Activated CD4-positive, alpha-beta T cell treated with anti-CD3 and anti-CD28 coated beads, Interleukin-2, amount 50 U/mL, for 1 hour (primary cell): ENCODE measurements around the gene PUS1.
"Not testable (repeated sequence)": the region's sequence is repeated elsewhere in the genome, so short reads cannot be mapped to it uniquely, and the experiment has no call there.

ENCODE experiments used
- DNase-seq: peaks from one replicate; pipeline ENCODE4 v3.0.0-alpha.2; 2020

Gene PUS1

DNA sequence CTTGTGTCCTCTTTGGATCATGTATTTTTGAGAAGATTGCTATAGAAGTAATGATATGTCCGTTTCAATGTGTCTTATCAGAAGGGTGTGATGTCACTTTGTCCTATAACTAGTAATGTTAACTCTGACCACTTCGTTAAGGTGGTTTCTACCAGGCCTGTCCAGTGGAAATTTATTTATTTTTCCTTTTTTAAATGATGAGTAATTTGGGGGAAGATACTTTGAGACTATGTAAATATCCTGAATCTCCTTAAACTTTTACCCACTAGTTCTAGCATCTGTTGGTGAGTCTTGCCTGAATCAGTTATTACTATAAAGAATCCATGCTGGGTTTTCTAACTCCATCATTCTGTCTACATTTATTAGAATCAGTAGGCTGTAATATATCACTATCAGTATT, 36.0 kb downstream of the PUS1 start:
- DNase-seq: no peak

DNA sequence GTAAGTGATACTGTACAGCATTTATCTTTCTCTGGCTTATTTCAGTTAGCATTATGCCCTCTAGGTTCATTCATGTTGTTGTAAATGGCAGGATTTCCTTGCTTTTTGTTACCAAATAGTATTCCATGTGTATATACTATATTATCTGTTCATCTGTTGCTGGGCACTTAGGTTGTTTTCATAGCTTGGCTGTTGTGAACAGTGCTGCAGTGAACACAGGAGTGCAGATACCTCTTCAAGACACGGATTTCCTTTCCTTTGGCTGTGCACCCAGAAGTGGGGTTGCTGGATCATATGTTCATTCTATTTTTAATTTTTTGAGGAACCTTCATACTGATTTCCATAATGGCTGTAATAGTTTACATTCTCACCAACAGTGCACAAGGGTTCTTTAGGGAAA, 42.1 kb downstream of the PUS1 start:
- DNase-seq: no peak

DNA sequence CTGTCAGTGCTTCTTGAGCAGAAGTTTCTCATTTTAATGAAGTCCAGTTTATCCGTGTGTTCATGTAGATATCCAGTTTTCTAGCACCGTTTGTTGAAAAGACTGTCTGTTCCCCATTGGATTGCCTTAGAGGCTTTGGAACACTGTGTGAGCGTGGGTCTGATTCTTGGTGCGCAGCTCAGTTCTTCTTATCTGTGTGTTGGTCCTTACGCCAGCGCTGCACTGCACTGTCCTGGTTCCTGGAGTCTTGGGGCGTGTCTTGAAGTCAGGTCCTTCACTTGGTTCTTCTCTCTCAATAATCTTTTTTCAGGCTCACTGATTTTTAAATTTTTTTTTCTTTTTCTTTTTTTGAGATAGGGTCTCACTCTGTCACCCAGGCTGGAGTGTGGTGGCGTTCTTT, 46.2 kb downstream of the PUS1 start:
- DNase-seq: no peak

DNA sequence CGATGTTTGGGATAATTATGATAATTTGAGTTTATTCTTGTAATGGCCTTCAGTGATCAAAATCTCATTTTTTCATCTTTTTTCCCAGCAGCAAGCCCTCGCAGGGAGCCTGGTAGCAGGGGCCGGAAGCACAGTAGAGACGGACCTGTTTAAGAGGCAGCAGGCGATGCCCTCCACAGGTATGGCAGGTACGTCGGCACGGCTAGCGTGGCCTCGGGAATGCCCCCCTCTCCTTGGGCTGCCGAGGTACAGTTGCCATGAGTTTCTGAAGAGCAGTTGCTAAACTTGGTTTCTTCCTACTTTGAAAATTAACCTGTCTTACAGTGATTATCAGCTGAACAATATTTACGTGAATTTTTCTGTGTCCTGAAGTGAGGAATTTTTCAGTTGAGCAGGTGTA, 50.5 kb downstream of the PUS1 start:
- no peak for DNase-seq

DNA sequence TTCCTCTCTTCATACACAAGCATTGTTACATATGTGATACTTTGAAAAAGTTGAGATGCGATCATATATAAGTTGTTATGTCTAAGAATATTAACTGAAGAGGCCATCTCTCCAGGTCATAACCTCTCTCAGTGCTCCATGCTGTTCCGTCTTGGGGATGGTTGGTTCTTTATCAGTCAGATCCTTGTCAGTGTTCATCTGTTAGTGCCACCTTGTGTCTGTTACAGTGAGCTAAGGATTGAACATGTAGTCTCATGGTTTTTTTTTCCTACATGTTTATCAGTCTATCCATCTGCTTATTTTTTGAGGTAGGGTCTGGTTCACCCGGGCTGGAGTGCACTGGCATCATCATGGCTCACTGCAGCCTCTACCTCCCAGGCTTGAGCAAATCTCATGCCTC, 51.2 kb downstream of the PUS1 start:
- no peak for DNase-seq

DNA sequence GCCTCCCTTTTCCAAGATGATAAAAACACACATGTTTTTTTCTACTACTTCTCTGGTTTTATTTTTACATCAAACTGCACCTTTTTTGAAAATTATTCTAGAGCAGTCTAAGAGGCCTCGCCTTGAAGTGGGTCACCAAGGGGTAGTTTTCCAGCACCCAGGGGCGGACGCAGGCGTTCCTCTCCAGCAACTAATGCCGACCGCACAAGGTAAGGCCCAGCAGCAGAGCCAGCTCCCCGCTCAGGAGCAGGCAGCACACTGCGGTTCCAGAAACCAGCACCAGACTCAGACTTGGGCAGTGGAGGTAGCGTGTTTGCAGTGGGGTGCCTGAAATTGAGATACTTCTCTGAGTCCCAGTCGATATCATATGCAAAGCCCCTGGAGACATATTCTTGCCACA, 52.3 kb downstream of the PUS1 start:
- DNase-seq: no peak

DNA sequence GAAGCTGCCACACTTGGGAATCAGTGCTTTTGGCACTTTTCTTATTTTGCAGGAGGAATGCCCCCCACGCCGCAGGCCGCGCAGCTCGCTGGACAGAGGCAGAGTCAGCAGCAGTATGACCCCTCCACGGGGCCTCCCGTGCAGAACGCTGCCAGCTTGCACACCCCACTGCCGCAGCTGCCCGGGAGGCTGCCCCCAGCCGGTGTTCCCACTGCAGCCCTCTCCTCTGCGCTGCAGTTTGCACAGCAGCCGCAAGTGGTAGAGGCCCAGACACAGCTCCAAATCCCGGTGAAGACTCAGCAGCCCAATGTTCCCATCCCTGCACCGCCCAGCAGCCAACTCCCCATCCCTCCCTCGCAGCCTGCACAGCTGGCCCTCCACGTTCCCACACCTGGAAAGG, 53.0 kb downstream of the PUS1 start:
- DNase-seq: no peak

DNA sequence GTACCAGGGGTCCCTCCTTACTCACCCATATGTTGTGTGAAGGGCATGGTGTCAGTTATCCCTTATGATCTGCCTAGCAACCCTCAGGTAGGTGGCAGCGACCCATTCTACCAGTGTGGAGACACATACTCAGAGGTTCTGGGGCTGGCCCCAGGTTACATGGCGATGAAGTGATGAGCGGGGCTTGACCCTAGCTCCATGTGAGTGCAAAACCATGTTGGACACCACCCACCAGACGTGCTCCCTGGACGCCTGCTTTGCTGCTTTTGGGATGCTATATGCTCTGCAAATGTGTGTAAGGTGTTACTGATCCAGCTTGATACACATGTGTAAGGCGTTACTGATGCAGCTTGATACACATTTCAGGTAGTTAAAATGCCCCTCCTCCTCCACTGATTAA, 54.0 kb downstream of the PUS1 start:
- no peak for DNase-seq

DNA sequence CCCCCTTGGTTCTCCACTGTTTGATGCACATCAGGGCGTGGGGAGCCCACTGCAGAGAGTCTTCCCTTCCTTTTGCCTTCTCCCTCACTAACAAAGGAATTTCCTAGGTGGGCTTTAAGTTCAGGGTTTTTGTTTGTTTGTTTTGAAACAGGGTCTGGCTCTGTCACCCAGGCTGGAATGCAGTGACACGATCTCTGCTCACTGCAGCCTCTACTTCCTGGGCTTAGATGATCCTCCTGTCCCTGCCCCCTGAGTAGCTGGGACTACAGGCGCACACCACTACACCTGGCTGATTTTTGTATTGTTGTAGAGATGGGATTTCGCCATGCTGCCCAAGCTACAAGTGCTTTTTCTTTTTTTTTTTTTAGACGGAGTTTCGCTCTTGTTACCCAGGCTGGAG, 54.5 kb downstream of the PUS1 start:
- no peak for DNase-seq

DNA sequence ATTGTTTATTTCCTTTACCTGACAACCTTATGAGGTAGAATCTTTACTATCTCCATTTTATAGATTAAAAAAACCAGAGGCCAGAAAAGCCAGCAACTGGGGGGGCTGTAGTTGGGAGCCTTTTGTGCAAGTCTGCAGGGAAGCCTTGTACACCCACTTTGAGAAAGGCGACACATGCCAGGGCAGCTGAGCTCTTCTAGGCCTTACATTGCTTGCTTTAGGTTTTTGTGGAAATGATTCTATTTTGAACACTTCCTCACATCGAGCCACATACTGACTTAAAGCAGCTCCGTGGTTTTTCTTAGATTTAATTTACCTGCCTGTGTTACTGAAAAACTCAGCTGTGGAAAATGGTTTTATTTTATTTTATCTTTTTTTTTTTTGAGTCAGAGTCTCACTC, 55.3 kb downstream of the PUS1 start:
- no peak for DNase-seq

DNA sequence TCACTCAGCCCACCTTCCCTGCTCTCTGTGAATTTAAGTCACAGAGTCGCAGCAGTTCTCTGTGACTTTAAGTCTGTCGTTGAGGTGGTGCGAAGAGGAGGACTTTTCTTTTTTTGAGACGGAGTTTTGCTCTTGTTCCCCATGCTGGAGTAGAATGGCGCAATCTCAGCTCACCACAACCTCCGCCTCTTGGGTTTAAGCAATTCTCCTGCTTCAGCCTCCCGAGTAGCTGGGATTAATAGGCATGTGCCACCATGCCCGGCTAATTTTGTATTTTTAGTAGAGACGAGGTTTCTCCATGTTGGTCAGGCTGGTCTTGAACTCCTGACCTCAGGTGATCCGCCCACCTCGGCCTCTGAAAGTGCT, 56.4 kb downstream of the PUS1 start:
- not testable (repeated sequence) for DNase-seq

DNA sequence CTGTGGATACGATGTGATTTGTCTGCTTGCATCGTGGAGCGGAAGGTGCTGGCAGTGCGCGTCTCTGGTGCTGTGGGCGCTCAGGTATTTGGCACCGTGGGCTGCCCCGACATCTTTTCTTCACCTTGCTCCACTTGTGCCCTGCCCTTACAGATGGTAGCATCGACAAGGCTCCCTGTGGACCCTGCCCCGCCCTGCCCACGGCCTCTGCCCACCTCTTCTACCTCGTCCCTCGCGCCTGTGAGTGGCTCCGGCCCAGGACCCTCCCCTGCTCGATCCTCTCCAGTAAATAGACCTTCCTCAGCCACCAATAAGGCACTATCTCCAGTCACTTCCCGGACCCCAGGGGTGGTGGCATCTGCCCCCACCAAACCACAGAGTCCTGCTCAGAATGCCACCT, 57.3 kb downstream of the PUS1 start:
- DNase-seq: no peak

DNA sequence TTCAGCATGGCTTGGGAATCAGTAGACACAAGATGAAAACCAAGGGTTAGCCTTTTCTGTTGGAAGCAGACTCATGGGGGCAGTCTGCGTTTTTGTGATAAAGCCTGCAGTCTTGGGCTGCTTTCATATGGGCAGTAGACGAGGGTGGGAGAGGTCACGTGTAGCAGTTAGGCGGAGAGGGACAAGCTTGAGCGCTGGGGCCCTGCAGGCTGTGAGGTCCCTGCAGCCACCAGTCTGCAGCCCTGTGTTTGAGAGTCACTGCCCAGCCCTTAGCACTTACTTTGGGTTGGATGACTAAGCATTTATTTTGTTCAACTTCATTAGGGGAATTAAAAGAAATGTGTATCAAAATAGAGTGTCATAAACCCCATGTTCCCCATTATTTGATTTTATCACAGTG, 57.8 kb downstream of the PUS1 start:
- DNase-seq: no peak

DNA sequence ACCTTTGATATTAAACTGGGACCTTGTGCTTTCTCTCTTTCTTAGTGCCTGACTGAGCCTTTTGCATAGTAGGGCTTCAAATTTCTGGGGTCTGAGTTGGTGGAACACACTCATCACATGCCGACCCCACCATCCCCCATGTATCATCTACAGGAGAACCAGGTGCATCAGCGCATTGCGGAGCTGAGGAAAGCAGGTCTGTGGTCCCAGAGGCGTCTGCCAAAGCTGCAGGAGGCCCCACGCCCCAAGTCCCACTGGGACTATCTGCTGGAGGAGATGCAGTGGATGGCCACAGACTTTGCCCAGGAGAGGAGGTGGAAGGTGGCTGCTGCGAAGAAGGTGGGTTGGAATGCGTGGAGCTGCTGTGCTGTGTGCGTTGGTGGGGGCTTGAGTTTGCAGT, 58.5 kb downstream of the PUS1 start:
- DNase-seq: no peak

DNA sequence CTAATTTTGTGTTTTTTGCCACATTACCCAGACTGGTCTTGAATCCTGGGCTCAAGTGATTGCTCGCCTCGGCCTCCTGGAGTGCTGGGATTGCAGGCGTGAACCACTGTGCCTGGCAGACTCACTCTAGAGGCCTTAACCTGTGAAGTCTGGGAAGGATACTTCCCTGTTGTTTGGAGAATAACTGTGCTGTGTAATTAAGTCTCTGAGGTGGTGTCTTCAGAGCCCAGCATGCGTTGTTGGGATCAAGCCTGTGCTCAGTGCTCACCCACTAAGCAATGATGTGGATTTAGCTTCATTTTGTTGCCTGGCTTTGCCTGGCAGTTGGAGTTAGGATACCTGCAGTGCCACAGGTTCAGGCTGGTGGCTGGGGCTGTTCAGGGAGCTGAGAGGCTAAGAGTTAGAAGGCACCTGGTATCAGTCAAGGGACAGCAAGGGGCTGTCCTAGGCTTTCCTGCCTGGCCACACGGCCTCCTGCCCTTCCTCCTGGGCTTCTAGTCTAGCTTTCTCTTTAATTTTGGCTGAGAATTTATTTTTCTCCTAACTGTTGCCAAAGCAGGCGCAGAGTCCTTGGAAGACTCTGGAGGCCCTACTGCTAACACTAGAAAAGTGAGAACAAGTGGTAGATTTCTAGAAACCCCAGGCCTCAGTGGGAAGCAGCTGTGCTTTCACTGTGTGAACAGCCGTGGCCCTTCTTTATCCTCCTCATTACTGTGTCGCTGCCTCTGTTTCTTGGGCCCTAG, 59.1 kb downstream of the PUS1 start:
- no peak for DNase-seq

DNA sequence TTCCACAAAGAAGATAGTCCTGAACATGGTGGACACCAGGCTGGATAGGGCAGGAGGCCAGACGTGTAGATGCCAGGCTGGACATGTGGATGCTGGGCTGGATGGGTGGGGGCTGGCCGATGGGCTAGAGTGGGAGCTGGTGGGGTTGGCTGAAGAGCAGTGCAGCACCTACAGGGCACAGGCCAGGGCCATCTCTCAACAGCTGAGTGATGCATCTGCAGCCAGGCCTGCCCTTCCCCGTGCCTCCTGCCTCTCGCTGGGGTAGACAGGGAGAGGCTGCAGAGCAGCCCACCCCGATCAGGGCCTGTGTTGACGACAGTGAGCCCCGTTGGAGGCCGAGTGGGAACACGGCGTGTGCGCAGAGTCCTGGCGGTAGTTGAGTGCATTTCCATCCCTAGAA, 59.9 kb downstream of the PUS1 start:
- no peak for DNase-seq

DNA sequence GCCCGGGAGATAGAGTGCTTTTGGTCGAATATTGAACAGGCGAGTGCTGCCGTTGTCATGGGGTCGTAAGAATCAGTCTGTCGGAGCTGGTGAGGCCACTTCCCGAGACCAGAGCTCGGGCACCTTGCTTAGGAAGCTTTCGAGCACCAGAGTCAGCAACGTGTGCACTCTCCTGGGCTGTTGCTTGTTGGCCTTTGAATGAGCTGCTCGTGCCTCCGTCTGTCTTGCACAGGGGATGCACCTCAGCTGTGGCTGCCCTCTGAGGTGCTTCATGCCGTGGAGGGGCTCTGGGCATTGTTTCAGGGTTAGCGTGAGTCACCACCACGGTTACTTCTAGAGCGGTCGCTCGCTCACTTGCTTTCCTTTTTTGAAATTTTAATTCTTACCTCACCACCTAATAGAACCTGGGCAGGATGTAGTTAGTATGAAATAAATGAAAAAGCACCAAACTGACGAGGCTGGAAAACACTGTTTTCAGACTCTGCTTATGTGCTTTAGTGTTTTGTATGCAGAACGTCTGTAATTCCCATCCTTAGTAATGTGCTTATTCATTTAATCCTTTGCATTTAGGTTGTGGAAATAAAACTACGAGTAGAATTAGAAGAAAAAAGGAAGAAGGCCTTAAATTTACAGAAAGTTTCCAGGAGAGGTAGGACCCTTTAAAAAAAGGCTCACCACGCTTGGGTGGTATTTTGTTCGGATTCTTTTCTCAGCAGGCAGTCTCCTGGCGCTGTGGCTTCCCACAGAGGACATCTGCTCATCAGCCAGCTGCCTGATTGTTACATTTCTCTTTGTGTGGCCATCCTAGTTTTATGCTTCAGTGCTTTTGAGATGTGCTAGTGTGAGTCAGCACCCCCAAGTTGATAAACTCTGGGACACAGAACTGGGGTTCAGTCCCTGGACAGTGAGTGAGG, 61.2 kb downstream of the PUS1 start:
- DNase-seq: no peak

DNA sequence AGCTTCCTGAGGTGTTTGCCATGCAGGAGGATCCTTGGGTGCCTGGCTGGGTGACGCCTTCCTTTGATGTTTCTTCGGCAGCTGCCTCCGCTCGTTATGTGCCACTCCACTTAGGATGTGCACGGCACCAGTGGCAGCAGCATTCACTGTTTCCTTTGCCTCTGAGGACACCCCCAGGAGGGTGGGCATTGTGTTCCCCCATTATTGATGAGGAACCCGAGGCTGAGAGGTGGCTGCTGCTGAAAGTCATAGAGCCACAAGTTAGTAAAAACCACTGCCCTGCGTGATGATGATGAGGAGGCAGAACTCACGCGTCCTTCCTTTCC, 61.9 kb downstream of the PUS1 start:
- no peak for DNase-seq

DNA sequence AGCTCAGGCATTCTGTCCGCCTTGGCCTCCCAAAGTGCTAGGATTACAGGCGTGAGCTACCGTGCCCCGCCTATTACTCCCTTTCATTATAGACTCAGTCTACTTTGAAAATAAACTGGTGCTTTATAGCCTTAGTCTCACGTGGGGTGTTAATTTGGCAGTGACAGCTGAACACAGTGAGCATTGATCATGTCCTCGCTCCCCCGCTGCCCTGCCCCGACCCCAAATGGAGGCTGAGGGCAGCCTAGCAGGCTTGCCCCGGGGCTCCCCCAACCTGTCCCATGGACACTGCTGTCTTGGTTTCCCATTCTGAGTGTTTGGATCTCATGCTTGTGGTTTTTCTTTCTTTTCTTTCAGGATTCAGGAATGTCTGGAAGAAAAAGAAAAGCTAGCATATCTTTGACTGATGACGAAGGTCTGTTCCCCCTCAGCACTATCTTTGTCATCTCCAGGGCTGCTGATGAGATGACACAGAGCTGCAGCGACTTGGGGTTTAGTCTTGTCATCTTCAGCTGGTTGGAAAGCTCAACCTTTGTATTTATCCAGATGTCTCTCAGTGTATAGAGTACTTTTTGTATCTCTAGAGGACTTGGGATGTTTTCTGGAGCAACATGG, 62.8 kb downstream of the PUS1 start:
- DNase-seq: no peak

DNA sequence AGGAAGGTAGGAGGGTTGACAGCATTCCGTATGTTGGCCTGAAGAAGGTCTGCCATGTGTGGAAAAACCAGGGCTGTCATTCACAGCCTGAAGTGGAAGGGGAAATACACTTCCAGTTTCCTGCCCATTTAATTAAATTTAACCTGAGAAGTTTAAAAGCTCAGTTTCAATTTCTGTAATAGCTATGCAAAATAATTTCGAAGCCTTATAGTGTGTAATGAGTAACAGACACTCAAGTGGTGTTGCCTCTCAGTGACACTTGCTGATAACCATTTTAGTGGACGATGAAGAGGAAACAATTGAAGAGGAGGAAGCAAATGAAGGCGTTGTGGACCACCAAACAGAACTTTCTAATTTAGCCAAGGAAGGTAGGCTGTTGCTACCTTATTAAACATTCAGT, 65.5 kb downstream of the PUS1 start:
- DNase-seq: no peak
